NB4 (cell line): ENCODE results near the gene ATXN1.
"Not testable (repeated sequence)": the region's sequence is repeated elsewhere in the genome, so short reads cannot be mapped to it uniquely, and the experiment has no call there.

ENCODE experiments used
- DNase-seq: peaks from one replicate; pipeline ENCODE4 v3.0.0; 2010; ENCODE audit warnings: low read depth
- H3K4me3 ChIP-seq: one replicate; pipeline ENCODE4 v1.5.1; 2011; ENCODE audit warnings: mild to moderate bottlenecking, low read depth, low read length, moderate library complexity
- CTCF ChIP-seq: IDR thresholded peaks from one replicate; pipeline ENCODE4 v1.5.1; 2012; ENCODE audit warnings: low read depth, low read length
- MAX ChIP-seq: IDR thresholded peaks from 2 replicates; pipeline ENCODE4 v1.6.1; 2011; ENCODE audit warnings: low read depth, low read length
- MYC ChIP-seq: IDR thresholded peaks from 2 replicates; pipeline ENCODE4 v1.6.1; 2011; ENCODE audit warnings: low read depth, low read length
- POLR2A ChIP-seq: IDR thresholded peaks from 2 replicates; pipeline ENCODE4 v1.6.1; 2011; ENCODE audit warnings: mild to moderate bottlenecking; ENCODE audit not compliant: insufficient read length; ENCODE audit errors: extremely low read depth

The ATXN1 gene

GRCh38 chr6:16272201-16272600 is 489.1 kb downstream of the ATXN1 start:
- TF ChIP-seq MAX, result no peak
- TF ChIP-seq CTCF, result no peak
- TF ChIP-seq POLR2A, result no peak
- no peak for TF ChIP-seq MYC
- DNase-seq, result no peak
- no peak overlapping the region for H3K4me3 ChIP-seq

- DNase-seq, result no peak
- H3K4me3 ChIP-seq, result no peak overlapping the region
- TF ChIP-seq MAX, result no peak
- no peak for TF ChIP-seq CTCF
Measured at GRCh38 chr6:16271428-16271827, 489.8 kb downstream of the ATXN1 start.

- DNase-seq, result no peak
- no peak overlapping the region for H3K4me3 ChIP-seq
- TF ChIP-seq MAX, result no peak
- no peak for TF ChIP-seq MYC
- TF ChIP-seq POLR2A, result no peak
- no peak for TF ChIP-seq CTCF
Measured at GRCh38 chr6:16270178-16270794, 491.0 kb downstream of the ATXN1 start.

DNA sequence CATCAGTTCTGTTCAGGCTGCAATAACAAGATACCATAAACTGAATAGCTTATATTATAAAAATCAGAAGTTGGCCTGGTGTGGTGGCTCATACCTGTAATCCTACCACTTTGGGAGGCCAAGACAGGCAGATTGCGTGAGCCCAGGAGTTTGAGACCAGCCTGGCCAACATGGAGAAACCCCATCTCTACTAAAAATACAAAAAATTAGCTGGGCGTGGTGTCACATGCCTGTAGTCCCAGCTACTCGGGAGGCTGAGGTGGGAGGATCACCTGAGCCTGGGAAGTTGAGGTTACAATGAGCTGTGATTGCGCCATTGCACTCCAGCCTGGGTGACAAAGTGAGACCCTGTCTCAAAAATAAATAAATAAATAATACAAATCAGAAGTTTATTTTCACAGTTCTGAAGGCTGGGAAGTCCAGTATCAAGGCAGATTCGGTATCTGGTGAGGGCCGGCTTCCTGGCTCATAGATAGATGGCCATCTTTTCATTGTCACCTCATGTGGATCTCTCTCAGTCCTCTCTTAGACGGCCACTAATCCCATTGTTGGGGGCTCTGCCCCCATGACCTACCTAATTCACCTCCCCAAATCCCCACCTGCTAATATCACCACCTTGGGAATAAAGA is 491.7 kb downstream of the ATXN1 start:
- not testable (repeated sequence) for H3K4me3 ChIP-seq, DNase-seq

GRCh38 chr6:16267428-16268263 is 493.6 kb downstream of the ATXN1 start:
- H3K4me3 ChIP-seq, result peak overlapping the region; percentile 60
- TF ChIP-seq MAX, result no peak
- no peak for TF ChIP-seq CTCF
- TF ChIP-seq POLR2A, result no peak
- no peak for TF ChIP-seq MYC
- peak; percentile 77 for DNase-seq
